ENCODE results near the gene POLR2H. TPM values are rescaled to one million over a fixed set of nuclear protein-coding genes. Genes with fewer than 3 reads are reported as not detected.

Gene POLR2H
- total RNA-seq, 4 donors from 2014 or later, result 42.4 to 116 (median 66.2) TPM

DNA sequence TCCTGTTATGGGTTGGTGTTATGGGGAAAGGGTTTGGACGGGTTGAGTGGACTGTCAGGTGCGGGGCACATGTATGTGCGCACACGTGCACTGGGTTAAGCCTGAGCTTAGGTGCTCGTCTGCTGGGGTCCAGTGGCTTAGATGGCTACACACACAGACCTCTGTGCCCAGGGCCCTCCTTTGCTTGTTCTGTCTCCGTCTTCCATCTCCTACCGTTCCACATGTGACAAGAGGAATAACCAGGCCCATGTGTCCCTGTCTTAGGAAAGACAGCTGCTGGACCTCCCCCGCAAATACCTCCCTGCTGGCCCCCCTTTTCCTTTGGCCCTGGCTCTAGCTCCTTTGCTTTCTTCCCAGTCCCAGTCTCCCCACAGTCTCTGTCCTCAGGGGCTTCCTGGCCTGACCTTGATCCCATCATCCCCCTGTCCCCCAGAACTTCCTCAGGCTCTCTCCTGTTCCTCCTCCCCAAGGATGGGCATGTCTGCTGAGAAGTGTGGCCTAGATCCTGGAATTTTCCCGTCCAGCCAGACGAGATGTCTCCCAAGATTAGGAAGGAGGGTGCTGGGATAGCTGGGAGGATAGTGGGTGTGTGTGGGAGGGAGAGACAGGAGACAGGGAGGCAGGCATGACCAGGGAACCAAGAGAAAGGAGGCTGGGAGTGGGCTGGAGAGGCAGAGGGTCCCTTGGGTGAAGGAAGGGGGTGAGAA is 17.3 kb downstream of the POLR2H start:
- peaks cover 33% of the 10 kb centered on the region for H3K27me3 ChIP-seq
- no peaks in the 10 kb centered on the region for H3K36me3 ChIP-seq
- H3K27ac ChIP-seq, result peak overlapping the region; percentile 77
- H3K4me1 ChIP-seq, result peaks cover 24% of the 10 kb centered on the region
- no peaks in the 10 kb centered on the region for H3K9me3 ChIP-seq
- WGBS, result 71% methylated on average over 10 of the region's 10 CpGs
- no peak for DNase-seq (ENCODE audit: low spot score in 2 of 2)
- no peak for TF ChIP-seq EP300 (IDR thresholded peaks at IDR 0.05)
- no peak for TF ChIP-seq POLR2AphosphoS5 (IDR thresholded peaks at IDR 0.05)
- no peak for TF ChIP-seq POLR2A (IDR thresholded peaks at IDR 0.05)
- TF ChIP-seq, protein P1, sequence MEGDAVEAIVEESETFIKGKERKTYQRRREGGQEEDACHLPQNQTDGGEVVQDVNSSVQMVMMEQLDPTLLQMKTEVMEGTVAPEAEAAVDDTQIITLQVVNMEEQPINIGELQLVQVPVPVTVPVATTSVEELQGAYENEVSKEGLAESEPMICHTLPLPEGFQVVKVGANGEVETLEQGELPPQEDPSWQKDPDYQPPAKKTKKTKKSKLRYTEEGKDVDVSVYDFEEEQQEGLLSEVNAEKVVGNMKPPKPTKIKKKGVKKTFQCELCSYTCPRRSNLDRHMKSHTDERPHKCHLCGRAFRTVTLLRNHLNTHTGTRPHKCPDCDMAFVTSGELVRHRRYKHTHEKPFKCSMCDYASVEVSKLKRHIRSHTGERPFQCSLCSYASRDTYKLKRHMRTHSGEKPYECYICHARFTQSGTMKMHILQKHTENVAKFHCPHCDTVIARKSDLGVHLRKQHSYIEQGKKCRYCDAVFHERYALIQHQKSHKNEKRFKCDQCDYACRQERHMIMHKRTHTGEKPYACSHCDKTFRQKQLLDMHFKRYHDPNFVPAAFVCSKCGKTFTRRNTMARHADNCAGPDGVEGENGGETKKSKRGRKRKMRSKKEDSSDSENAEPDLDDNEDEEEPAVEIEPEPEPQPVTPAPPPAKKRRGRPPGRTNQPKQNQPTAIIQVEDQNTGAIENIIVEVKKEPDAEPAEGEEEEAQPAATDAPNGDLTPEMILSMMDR (IDR thresholded peaks at IDR 0.05), result no peak
- peak overlapping the region; percentile 50 for H3K4me3 ChIP-seq

DNA sequence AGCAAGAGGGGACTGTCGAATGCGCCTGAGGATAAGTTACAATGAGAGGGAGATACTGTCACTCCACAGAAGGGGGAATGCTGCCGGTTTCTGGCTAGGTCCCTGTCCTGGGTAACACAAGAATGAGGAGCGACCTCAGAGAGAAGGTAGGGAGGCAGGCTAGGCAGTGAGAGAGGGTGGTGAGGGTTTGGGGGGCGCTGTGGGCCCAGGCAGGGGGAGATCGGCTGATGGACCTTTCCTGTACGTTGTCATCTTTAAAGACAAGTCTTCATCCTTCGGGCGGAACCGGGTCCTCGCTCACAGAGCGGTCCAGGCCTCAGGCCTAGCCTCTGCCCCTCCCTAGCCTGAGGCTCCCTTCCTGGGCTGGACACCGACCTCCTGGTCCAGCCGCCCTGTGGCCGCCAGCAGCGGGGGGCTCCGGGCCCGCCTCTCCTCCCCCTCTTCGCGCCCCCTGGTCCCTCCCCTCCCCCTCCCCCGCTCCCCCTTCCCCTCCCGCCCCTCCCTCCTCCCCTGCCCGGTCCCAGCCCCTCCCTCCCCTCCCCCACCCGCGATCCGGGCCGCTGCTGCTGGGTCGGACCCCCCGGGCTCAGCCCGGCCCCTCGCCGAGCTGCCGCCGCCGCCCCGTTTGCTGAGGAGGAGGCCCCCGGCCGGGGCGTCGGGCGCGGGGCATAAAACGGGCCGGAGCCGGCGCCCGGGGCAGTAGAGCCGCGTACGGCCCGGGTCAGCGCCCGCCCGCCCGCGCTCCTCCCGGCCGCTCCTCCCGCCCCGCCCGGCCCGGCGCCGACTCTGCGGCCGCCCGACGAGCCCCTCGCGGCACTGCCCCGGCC is 18.1 kb downstream of the POLR2H start, which contains the start of gene CHRD:
Gene CHRD (plus strand): TSS at position 697 of the 827 bp plus-strand sequence. CDS start 265 bp downstream, outside the sequence.
- peak within 1 kb of the TSS; percentile 50 for H3K4me3 ChIP-seq
- peaks cover 24% of the 10 kb centered on the region for H3K4me1 ChIP-seq
- peaks cover 33% of the 10 kb centered on the region for H3K27me3 ChIP-seq
- DNase-seq (ENCODE audit: low spot score in 2 of 2), result peak; percentile 74 to 77
- WGBS, result 38% methylated on average over 15 of the region's 71 CpGs
- no peaks in the 10 kb centered on the region for H3K36me3 ChIP-seq
- peak within 1 kb of the TSS; percentile 77 for H3K27ac ChIP-seq
- H3K9me3 ChIP-seq, result no peaks in the 10 kb centered on the region
- TF ChIP-seq POLR2AphosphoS5 (IDR thresholded peaks at IDR 0.05) (no peak), POLR2A (IDR thresholded peaks at IDR 0.05) (no peak), EP300 (IDR thresholded peaks at IDR 0.05) (no peak)
- TF ChIP-seq, protein P1 (IDR thresholded peaks at IDR 0.05), result no peak

DNA sequence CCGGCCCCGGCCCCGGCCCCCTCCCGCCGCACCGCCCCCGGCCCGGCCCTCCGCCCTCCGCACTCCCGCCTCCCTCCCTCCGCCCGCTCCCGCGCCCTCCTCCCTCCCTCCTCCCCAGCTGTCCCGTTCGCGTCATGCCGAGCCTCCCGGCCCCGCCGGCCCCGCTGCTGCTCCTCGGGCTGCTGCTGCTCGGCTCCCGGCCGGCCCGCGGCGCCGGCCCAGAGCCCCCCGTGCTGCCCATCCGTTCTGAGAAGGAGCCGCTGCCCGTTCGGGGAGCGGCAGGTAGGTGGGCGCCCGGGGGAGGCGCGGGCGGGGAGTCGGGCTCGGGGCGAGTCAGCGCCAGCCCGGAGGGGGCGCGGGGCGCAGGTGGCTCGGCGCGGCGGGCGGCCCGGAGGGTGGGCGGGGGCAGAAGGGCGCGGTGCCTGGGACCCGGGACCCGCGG is 18.7 kb downstream of the POLR2H start:
- no CpG with 5 or more reads among the region's 62 CpGs for WGBS
- peak overlapping the region; percentile 50 for H3K4me3 ChIP-seq
- H3K4me1 ChIP-seq, result peaks cover 24% of the 10 kb centered on the region
- peaks cover 4% of the 10 kb centered on the region for H3K36me3 ChIP-seq
- H3K27me3 ChIP-seq, result peaks cover 33% of the 10 kb centered on the region
- H3K27ac ChIP-seq, result peak overlapping the region; percentile 19
- TF ChIP-seq EP300 (IDR thresholded peaks at IDR 0.05) (no peak), POLR2AphosphoS5 (IDR thresholded peaks at IDR 0.05) (no peak), POLR2A (IDR thresholded peaks at IDR 0.05) (no peak)
- TF ChIP-seq, protein P1 (IDR thresholded peaks at IDR 0.05), result no peak
- DNase-seq (ENCODE audit: low spot score in 2 of 2), result peak in 1 of 2 donors; percentile 81
- no peaks in the 10 kb centered on the region for H3K9me3 ChIP-seq

DNA sequence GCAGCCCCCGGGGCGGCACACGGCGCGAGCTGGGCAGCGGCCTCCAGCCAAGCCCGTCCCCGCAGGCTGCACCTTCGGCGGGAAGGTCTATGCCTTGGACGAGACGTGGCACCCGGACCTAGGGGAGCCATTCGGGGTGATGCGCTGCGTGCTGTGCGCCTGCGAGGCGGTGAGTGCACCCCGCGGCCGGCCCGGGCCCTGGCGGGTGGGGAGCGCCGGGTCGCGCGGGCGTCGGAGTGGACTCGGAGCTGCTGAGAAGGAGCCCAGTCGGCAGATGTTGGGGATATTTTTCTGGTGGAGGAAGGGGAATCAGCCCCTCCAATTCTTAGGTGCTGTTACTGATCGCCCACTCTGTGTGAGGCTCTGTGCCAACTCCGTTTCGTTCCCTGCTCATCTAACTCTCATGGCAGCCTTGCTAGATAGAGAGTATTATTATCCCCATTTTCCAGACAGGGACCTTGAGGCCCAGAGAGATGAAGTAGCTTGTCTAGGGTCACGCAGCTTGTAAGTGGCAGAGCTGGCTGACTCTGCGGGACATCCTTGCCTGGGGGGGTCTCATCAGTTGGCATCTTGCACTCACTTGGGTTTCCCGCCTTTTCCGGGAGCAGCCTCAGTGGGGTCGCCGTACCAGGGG is 19.2 kb downstream of the POLR2H start:
- Histone ChIP-seq H3K4me1 (peaks cover 24% of the 10 kb centered on the region), H3K36me3 (peaks cover 4% of the 10 kb centered on the region), H3K27me3 (peaks cover 33% of the 10 kb centered on the region), H3K27ac (peak overlapping the region; percentile 19), H3K4me3 (peak overlapping the region; percentile 50), H3K9me3 (no peaks in the 10 kb centered on the region)
- DNase-seq (ENCODE audit: low spot score in 2 of 2), result peak in 1 of 2 donors; percentile 69
- TF ChIP-seq POLR2AphosphoS5 (IDR thresholded peaks at IDR 0.05) (no peak), EP300 (IDR thresholded peaks at IDR 0.05) (no peak), POLR2A (IDR thresholded peaks at IDR 0.05) (no peak)
- TF ChIP-seq, protein P1 (IDR thresholded peaks at IDR 0.05), result no peak
- 7% methylated on average over 9 of the region's 42 CpGs for whole genome bisulfite sequencing
